ENCODE measurements around the gene ALAS1.

DNA sequence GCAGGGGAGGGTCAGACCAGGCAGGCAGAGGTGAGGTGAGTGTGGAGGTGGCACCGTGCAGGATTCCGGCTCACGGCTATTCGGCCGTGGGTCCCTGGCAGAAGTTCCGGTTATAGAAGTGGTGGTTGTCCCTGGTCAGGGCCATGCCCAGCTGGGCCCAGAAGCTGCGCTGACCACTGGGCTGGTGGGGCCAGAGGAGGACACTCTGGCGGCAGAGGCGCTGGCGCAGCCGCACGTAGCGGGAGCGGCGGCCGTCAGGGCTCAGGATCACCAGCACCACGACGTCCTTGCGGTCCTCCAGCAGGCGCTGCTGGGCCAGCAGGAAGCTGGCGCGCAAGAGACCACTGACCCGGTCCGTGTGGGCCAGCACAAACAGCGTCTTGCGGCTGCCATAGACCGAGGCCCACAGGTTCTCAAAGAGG is 23.2 kb downstream of the ALAS1 start:
- TF ChIP-seq, protein P1, sequence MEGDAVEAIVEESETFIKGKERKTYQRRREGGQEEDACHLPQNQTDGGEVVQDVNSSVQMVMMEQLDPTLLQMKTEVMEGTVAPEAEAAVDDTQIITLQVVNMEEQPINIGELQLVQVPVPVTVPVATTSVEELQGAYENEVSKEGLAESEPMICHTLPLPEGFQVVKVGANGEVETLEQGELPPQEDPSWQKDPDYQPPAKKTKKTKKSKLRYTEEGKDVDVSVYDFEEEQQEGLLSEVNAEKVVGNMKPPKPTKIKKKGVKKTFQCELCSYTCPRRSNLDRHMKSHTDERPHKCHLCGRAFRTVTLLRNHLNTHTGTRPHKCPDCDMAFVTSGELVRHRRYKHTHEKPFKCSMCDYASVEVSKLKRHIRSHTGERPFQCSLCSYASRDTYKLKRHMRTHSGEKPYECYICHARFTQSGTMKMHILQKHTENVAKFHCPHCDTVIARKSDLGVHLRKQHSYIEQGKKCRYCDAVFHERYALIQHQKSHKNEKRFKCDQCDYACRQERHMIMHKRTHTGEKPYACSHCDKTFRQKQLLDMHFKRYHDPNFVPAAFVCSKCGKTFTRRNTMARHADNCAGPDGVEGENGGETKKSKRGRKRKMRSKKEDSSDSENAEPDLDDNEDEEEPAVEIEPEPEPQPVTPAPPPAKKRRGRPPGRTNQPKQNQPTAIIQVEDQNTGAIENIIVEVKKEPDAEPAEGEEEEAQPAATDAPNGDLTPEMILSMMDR (optimal IDR thresholded peaks at IDR 0.05 in 1 of 3, IDR thresholded peaks at IDR 0.05 in 1 of 3, conservative IDR thresholded peaks at IDR 0.05 in 1 of 3; ENCODE audit: extremely low read depth in 1 of 3, insufficient read depth in 2 of 3, low read length in 3 of 3), result no peak
- TF ChIP-seq EZH2 (IDR thresholded peaks at IDR 0.05; ENCODE audit: low read length), result no peak
